GM10847 (cell line): ENCODE results near the gene MCUB.

ENCODE experiments used
- POLR2A ChIP-seq: IDR thresholded peaks from 2 replicates; pipeline ENCODE4 v1.6.1; 2011; ENCODE audit not compliant: insufficient read length; ENCODE audit errors: extremely low read depth

Gene MCUB

DNA sequence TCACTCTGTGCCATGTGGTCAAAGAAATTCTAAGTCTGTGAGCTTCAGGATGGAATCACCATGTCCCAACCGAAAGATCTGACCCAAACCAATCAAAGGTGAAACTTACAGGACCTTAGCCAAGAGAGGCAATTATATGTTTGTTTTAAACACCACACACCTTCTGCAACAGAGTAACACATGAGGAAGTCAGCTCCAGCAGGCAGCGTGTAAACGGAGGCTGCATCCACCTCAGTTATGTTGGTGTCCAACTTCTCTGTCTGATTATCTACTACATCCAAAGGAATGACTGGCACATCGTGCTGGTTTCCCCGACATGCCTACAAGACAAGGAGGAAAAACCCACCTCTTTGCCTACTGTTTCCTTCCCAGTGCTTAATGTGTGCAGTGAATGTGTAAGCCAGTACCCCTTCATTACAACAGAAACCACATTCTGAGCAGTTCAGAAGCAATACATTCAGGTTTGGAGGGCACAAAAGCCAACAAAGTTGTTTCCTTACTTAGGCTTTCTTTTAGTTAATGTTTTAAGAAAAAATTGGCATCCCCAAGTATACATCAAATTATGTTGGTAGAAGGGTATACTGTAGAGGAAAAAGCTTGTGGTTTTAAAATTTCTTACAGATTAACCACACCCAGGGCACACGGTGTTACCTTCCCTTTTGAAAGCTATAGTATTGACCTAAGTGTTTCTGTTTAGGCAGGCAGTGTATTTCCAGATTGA is 130.8 kb downstream of the MCUB start:
- no peak for TF ChIP-seq POLR2A

DNA sequence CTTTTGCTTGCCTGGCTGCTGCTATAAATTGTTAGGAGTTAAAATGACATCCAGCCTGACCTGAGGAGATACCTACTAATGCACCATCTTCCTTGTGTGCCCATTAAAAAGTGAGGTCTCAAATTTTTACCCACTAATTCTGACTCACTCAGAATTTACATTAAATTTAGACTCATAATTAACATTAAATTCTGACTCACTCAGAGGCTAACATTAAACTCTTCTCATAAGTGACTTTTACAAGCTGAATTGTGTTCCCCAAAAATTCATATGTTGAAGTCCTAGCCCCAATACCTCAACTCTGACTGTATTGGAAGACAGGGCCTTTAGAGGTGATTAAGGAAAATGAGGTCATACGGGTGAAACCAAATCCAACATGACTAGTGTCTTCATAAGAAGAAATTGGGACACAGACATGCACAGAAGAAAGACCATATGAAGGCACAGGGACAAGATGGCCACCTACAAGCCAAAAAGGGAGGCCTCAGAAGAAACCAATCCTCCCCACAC is 131.4 kb downstream of the MCUB start:
- TF ChIP-seq POLR2A: no peak

DNA sequence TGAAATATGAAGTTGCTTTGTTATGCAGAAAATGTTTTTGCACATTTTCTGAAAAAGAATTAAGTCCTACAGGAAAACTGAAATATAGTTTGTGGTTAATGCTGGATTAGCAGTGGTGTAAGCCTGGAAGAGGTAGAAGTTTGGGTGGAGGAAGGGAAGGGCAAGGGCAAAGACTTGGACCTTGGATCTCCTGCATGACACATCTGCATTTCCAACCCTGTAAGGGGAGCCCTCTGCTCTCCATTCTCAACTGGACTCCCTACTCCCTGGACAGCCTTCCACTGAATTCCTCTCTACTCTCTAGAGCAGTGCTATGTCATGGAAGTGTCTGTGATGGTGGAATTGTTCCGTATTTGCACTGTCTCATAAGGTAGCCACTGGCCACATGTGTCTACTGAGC is 138.6 kb downstream of the MCUB start:
- no peak for TF ChIP-seq POLR2A

DNA sequence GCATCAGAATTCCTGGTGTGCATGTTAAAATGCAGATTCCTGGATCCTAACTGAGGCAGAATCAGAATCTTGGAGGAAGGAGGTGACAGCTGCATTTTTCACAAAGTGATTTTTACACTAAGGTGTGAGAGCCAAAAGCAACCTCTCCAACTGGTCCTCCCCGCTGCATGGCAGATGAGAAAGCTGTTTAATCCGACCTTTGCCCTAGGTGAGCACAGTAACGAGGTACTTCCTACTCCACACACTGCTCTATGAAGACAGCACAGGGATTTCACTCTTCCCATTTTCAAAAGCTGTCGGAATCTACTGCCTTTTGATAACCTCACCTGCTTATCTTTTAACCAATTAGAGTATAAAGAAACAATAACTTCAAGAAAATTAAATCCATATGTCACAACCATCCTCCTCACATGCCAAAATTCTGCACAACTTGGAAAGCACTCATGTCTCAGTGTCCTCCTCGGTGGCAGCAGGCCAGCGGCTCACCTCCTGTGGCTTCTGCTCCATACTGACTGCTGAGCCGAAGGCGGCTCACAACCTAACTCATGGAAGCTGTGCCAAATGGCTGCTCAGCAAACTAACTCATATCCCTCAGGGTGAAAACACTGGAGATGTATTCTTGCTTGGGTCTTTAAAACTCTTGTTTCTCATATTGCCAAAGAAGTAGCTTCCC is 139.6 kb downstream of the MCUB start:
- no peak for TF ChIP-seq POLR2A

DNA sequence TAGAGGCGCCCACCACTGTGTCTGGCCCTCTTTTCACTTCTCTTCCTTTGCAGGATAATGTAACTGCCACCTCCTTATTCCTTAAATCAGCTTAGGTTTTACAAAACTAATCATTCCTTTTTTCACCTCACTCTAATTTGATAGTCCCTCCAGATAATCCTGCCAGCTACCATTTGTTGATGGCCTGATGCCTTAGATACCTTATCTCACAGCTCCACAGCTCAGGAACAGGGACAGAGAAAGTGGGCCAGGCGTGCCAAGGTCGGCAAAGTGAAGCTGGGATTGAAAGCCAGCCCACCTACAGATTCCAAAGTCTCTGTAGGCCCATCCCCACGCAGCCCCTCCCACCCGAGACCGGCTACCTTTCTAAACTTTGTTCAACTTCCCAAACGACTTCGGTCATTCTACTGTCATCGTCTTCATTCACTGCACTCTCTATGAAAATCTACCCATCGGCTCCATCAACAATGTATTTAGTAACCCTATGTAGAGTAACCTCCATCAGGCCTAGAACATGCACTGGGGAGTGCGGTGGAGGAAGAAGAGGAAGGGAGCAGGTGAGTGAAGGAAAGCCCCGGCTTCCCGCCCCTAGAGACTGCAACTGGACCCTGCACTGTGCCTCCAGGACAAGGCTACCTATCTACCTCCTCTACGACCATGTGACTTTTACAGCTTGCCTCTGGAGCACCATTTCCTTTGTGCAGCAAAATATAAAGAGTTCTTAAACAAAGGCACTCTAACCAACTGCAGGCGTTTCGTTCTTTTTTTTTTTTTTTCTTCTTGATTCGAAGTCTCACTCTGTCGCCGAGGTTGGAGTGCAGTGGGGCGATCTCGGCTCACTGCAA is 141.7 kb downstream of the MCUB start:
- TF ChIP-seq POLR2A: no peak

DNA sequence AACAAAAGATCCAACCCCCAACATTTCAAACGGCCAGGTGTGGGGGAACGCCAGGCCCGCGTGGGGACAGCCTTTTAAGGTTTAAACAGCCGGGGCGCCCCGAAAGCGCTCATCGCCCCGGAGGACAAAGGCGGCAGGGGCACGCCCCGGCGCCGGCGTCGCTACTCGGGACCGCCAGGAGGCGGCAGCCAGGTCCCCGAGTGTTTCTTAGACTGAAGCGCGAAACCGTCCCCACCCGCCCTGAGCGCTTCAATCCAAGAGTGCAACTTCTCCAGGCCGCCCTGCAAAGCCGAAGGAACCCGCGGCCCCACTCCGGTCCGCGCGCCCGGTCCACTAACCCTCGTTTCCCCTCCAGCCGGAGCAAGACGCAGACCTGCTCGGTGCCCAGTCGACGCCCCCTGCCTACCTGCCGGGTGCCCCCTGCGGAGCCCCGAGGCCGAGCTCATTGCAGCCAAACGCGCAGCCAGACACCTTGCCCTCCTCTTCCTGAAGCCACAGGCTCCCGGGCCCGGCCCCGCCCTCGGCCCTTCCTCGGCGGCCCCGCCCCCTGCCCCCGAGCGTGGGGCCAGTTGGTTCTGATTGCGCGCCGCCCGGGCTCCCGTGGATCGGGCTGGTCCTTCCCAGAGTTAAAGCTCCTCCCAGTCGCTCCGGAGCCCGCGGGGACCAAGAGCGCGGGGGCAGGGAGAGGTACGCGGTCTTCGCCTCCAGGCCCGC is 143.1 kb downstream of the MCUB start, which contains the start of gene CASP6:
Gene CASP6 (minus strand): TSS at position 496 of the 714 bp plus-strand sequence. CDS start 50 bp downstream, at position 446.
- TF ChIP-seq POLR2A: peak; percentile 44

DNA sequence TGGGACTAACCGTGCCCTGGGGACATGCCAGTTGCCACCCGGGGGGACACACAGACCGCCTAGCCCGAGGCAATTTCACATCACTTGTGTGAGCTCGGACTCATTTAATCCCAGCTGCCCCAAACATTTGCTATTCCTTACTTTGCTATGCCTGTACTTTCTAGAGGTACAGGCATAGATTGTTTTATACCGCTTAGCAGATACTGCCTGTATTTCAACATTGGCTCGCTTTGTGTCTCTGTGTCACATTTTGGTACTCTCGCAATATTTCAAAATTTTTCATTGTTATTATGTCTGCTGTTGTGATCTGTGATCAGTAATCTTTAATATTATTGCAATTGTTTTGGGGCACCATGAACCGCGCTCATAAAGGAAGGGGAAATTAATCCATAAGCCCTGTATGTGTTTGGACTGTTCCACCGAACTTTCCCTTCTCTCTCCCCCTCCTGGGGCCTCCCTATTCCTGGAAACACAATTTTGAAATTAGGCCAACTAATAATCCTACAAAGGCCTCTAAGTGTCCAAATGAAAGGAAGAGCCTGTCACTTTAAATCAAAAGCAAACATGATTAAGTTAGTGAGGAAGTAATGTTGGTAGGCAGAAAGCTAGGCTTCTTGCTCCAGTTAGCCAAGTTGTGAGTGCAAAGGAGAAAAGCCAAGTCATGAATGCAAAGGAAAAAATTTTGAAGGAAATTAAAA is 143.8 kb downstream of the MCUB start:
- no peak for TF ChIP-seq POLR2A

DNA sequence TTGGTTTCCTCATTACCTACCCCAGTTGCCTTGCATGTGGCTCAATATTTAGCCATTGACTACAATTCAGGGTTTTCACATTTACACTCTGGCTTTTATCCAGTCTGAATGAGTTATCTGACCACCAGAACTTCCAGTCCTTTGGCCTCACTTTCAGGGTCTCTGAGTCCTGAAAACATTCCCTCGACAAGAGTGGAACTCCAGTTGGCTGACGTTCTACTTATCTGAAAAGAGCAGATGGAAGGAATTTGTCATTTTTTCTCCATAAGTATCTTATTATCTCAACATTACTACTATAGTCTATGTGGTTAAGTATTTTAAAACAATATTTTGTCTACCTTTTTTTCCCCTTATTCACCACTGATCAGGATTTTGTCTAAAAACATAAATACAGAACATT is 148.4 kb downstream of the MCUB start:
- no peak for TF ChIP-seq POLR2A

DNA sequence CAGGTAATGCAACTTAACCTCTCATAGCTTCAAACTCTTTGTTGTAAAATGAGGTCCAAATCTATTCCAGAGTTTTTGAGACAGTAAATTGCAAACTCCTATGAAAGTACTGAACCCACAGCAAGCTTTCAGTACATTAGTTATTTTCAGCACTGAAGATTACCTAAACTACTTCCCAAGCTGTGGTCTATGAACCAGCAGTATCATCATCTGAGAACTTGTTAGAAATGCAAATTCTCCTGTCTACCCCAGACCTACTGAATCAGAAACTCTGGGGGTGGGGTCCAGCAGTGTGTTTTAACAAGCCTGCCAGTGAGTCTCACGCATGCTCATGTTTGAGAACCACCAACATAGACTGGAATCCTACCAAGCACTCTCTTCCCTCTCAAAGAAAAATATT is 148.9 kb downstream of the MCUB start:
- TF ChIP-seq POLR2A: no peak

DNA sequence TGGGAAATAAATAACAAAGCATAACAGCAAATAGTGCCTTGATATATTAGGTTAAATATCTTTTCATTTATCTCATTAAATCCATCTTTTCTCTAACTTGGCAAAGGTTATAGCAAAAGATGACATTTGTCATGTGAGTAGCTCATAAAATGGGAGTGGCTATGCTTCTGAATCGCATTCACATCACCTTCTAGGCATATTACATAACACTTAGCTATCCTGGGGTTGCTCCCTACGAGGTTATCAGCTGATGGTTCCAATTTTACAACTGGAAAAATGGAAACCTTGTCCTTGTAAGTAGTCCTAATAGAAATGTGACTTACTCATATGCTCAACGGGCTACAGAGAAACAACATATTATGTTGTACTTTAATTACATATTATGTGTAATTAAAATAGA is 153.5 kb downstream of the MCUB start:
- TF ChIP-seq POLR2A: no peak

DNA sequence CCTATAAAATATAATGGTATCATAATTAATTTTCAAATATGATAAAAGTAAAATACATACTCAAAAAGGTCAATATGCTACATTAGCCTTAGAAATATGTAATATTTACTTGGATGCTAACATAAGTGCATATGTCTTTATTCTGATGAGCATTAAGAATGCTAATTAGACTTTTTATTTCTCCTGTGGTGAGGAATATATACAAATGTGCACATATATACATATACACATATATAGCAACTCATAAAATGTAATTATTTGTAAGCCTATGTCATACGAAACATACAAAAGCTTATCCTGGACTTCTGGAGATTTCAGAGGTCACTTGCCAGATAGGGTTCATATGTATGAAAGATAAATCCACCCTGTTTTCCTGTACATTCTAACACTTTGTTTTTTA is 158.7 kb downstream of the MCUB start:
- TF ChIP-seq POLR2A: no peak

DNA sequence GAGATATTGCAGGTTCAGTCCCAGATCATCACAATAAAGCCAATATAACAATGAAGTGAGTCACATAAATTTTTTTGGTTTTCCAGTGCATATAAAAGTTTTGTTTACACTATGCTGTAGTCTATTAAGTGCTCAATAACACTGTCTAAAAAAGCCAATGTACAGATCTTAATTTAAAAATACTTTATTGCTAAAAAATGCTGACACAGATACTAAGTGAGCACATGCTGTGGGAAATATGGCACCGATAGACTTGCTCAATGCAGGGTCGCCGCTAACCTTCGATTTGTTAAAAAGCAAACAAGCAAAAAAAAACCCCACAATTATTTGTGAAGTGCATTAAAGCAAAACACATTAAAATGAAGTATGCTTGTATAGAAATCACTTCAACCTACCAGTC is 159.6 kb downstream of the MCUB start:
- no peak for TF ChIP-seq POLR2A

DNA sequence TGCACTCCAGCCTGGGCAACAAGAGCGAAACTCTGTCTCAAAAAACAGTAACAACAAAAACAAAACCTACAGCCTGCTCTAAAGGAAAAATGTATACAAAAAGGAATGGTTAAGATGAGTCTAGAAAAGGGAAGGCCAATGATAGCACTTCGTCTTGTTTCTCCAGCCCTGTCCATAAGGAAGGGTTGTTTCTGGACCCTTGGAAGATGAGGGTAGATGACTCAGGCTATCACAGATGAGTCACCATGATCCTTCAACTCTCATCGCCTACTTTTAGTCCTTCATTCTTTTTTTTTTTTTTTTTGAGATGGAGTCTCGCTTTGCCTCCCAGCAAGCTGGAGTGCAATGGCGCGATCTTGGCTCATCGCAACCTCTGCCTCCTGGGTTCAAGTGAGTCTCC is 161.0 kb downstream of the MCUB start:
- TF ChIP-seq POLR2A: no peak

DNA sequence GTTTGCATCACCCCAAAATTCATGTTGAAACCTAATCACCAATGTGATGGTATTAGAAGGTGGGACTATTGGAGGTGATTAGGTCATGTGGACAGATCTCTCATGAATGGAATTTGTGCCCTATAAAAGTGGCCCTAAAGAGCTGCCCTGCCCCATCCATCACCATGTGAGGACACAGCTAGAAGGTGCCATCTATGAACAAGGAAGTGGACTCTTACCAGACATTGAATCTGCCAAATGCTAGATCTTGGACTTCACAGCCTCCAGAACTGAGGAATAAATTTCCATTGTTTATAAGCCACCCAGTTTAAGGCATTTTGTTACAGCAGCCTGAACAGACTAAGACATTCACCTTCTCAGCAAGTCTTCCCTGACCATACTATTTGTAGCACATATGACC is 162.3 kb downstream of the MCUB start:
- no peak for TF ChIP-seq POLR2A
